B cell (primary cell): Measurements from ENCODE around the gene GIMAP5. TPM values are rescaled to one million over a fixed set of nuclear protein-coding genes. Genes with fewer than 3 reads are reported as not detected.

Source experiments
- ATAC-seq: fragments of 200-7000 bp; cut with Tn5 transposase; one replicate; pipeline ENCODE4 v1.10.0; 2021; ENCODE audit warnings: low read depth, mild to moderate bottlenecking, moderate number of reproducible peaks, moderate library complexity
- CTCF ChIA-PET: fragments of 350-600 bp; sonication (Branson Sonifier 250); formaldehyde crosslinking; loops from one replicate; lab custom pipeline; 2021; ENCODE audit warnings: antibody characterized with exemption, inconsistent platforms; lab: Charles Lee
- POLR2A ChIA-PET: fragments of 350-600 bp; sonication (Branson Sonifier 250); formaldehyde crosslinking; loops from one replicate; lab custom pipeline; 2021; ENCODE audit warnings: antibody characterized with exemption; lab: Charles Lee
- DNase-seq: peaks from one replicate; pipeline ENCODE4 v3.0.0; 2013
- H2AFZ ChIP-seq: 2 replicates; pipeline ENCODE4 v1.6.1; 2012; ENCODE audit warnings: mild to moderate bottlenecking, low read depth, low read length; ENCODE audit not compliant: insufficient read depth, poor library complexity, severe bottlenecking
- H3K27ac ChIP-seq, 2 donors: 1 replicate in 1 of 2; 2 replicates in 1 of 2; pipeline ENCODE4 v1.5.1; 2012 to 2013; ENCODE audit warnings: low read length in 2 of 2, mild to moderate bottlenecking in 2 of 2, moderate library complexity in 1 of 2
- H3K27me3 ChIP-seq, 4 experiments: fragments of 200-600 bp in 1 of 4; sonication (generic) in 1 of 4; replicated peaks in 1 of 4; 1 replicate in 2 of 4; 2 replicates in 2 of 4; pipeline versions ENCODE4 v1.6.1 to v1.7.0; 2013 to 2016; ENCODE audit warnings: low read length in 3 of 4, mild to moderate bottlenecking in 2 of 4, mixed read lengths in 1 of 4, moderate library complexity in 1 of 4; ENCODE audit not compliant: insufficient read depth in 4 of 4, control insufficient read depth in 3 of 4; ENCODE audit errors: control extremely low read depth in 1 of 4
- H3K36me3 ChIP-seq, 2 experiments: replicated peaks in 1 of 2; 1 replicate in 1 of 2; 2 replicates in 1 of 2; pipeline versions ENCODE4 v1.6.1 to v1.7.1; 2013; ENCODE audit warnings: low read length in 1 of 2; ENCODE audit not compliant: insufficient read depth in 2 of 2, control insufficient read depth in 1 of 2; ENCODE audit errors: control extremely low read depth in 1 of 2, extremely low read depth in 1 of 2
- H3K4me1 ChIP-seq, 2 donors: fragments of 200-600 bp in 1 of 2; sonication (generic) in 1 of 2; 1 replicate in 1 of 2; 2 replicates in 1 of 2; pipeline versions ENCODE4 v1.5.1 to v1.6.1; 2013 to 2017; ENCODE audit warnings: low read length in 2 of 2; ENCODE audit not compliant: control insufficient read depth in 2 of 2, insufficient read depth in 2 of 2
- H3K4me2 ChIP-seq: replicated peaks from 2 replicates; pipeline ENCODE3; 2012; ENCODE audit warnings: mild to moderate bottlenecking, low read depth, low read length; ENCODE audit not compliant: poor library complexity, severe bottlenecking
- H3K4me3 ChIP-seq, 5 experiments: fragments of 200-600 bp in 1 of 5; sonication (generic) in 1 of 5; 1 replicate in 3 of 5; 2 replicates in 2 of 5; pipeline versions ENCODE4 v1.5.1 to v1.7.0; 2011 to 2016; ENCODE audit warnings: low read length in 4 of 5, mild to moderate bottlenecking in 4 of 5, low read depth in 2 of 5, control low read depth in 1 of 5, moderate library complexity in 1 of 5; ENCODE audit not compliant: insufficient read depth in 1 of 5; ENCODE audit errors: control extremely low read depth in 1 of 5, extremely low read depth in 1 of 5
- H3K79me2 ChIP-seq: fragments of 200-600 bp; sonication (generic); one replicate; pipeline ENCODE4 v1.6.0; 2016; ENCODE audit warnings: low read length; ENCODE audit not compliant: control insufficient read depth, insufficient read depth
- H3K9ac ChIP-seq: fragments of 200-600 bp; sonication (generic); 2 replicates; pipeline ENCODE4 v1.6.1; 2017; ENCODE audit warnings: mild to moderate bottlenecking, low read length, moderate library complexity
- H3K9me3 ChIP-seq, 3 donors: one replicate each; pipeline versions ENCODE4 v1.6.1 to v1.7.1; 2013; ENCODE audit warnings: low read length in 2 of 3; ENCODE audit not compliant: control insufficient read depth in 2 of 3, insufficient read depth in 1 of 3; ENCODE audit errors: control extremely low read depth in 1 of 3
- H4K20me1 ChIP-seq: 2 replicates; pipeline ENCODE4 v1.6.0; 2012; ENCODE audit warnings: mild to moderate bottlenecking, low read length; ENCODE audit not compliant: insufficient read depth, control insufficient read depth, poor library complexity, severe bottlenecking
- H3K27ac Mint-ChIP-seq: one replicate; pipeline ENCODE4 v1.8.0; 2021; ENCODE audit warnings: mixed read lengths
- H3K27me3 Mint-ChIP-seq: one replicate; pipeline ENCODE4 v1.8.0; 2021; ENCODE audit warnings: mixed read lengths
- H3K4me1 Mint-ChIP-seq: one replicate; pipeline ENCODE4 v1.8.0; 2021; ENCODE audit warnings: mixed read lengths
- H3K4me3 Mint-ChIP-seq: one replicate; pipeline ENCODE4 v1.8.0; 2021; ENCODE audit warnings: mixed read lengths
- H3K9me3 Mint-ChIP-seq: one replicate; pipeline ENCODE4 v1.8.0; 2022; ENCODE audit warnings: mixed read lengths; ENCODE audit not compliant: insufficient read depth
- CTCF ChIP-seq: fragments of 200-600 bp; IDR thresholded peaks from one replicate; pipeline ENCODE4 v1.8.0; 2022; ENCODE audit warnings: antibody characterized with exemption, mild to moderate bottlenecking
- EZH2 ChIP-seq: IDR thresholded peaks from 2 replicates; pipeline ENCODE4 v1.6.1; 2012; ENCODE audit warnings: borderline replicate concordance, low read depth, mild to moderate bottlenecking, moderate library complexity, low read length; ENCODE audit not compliant: insufficient read depth, poor library complexity, severe bottlenecking
- WGBS: methylation state at CpG from one replicate; pipeline ENCODE4 v1.1.5; 2013; ENCODE audit warnings: missing lambda C conversion rate; ENCODE audit not compliant: insufficient coverage; 5-methylcytosine and 5-hydroxymethylcytosine counted together
- intact Hi-C: fragments of 100-400 bp; cut with micrococcal nuclease; formaldehyde crosslinking; loops from one replicate; pipeline ENCODE4 v1.10.0; 2022
- polyA plus RNA-seq: library from polyadenylated mRNA; depleted of rRNA; stranded (reverse); fragments of >200 nt; gene quantifications from 2 replicates; pipeline ENCODE4 v1.2.3, GENCODE V29; 2012
- total RNA-seq, 2 donors: library from RNA; stranded (reverse); fragments of 120-200 nt in 1 of 2; gene quantifications; 1 replicate in 1 of 2; 2 replicates in 1 of 2; pipeline versions ENCODE4 v1.2.3 to v1.2.4, GENCODE V29; 2013 to 2022

GIMAP5 gene
- total and polyA plus RNA-seq, 2 donors (not counting 1 experiment from before 2014, with no cell fraction given): 0.27 to 0.40 TPM

GRCh38 chr7:150727381-150727780 is 9.8 kb upstream of the GIMAP5 start:
- no peak for TF ChIP-seq EZH2
- TF ChIP-seq CTCF: no peak
- H3K27ac ChIP-seq: no peak overlapping the region
- DNase-seq: no peak
- WGBS: 82% methylated on average over 3 of the region's 3 CpGs
- no peaks in the 10 kb centered on the region for H3K27me3 ChIP-seq
- ChIA-PET CTCF (interaction anchor here (0.6 kb wide), 1 partner anchor 265 kb away, joined by 3 read pairs; no protein-coding TSS in a partner anchor), POLR2A (no interaction called here)
- Mint-ChIP-seq H3K27ac (no peak overlapping the region), H3K4me1 (no peaks in the 10 kb centered on the region), H3K9me3 (peaks cover 2% of the 10 kb centered on the region), H3K4me3 (no peak overlapping the region), H3K27me3 (peaks cover 15% of the 10 kb centered on the region)
- no peaks in the 10 kb centered on the region for H3K36me3 ChIP-seq
- intact Hi-C loops: no loop called here
- no peak overlapping the region for H3K4me2 ChIP-seq
- H3K9ac ChIP-seq: no peak overlapping the region
- no peak overlapping the region for H3K4me3 ChIP-seq
- no peaks in the 10 kb centered on the region for H3K79me2 ChIP-seq
- peaks cover 0 to 2% (median 0%) of the 10 kb centered on the region in 3 donors for H3K9me3 ChIP-seq
- ATAC-seq: no peak
- no peaks in the 10 kb centered on the region for H4K20me1 ChIP-seq
- no peak overlapping the region for H2AFZ ChIP-seq
- no peaks in the 10 kb centered on the region for H3K4me1 ChIP-seq

- H3K27ac Mint-ChIP-seq: no peak overlapping the region
- DNase-seq (no peak), ATAC-seq (no peak)
These were observed 9.2 kb upstream of the GIMAP5 start for GRCh38 chr7:150728011-150728410.

More at GRCh38 chr7:150728011-150728410, 9.2 kb upstream of the GIMAP5 start:
- ChIA-PET CTCF (interaction anchor here (0.6 kb wide), 1 partner anchor 264 kb away, joined by 3 read pairs; no protein-coding TSS in a partner anchor), POLR2A (no interaction called here)
- Histone ChIP-seq H4K20me1 (no peaks in the 10 kb centered on the region), H3K4me3 (no peak overlapping the region), H3K4me2 (no peak overlapping the region), H3K36me3 (no peaks in the 10 kb centered on the region), H3K9me3 (peaks cover 0 to 2% (median 0%) of the 10 kb centered on the region in 3 donors), H3K79me2 (no peaks in the 10 kb centered on the region), H3K9ac (no peak overlapping the region), H3K27ac (no peak overlapping the region), H2AFZ (no peak overlapping the region), H3K27me3 (no peaks in the 10 kb centered on the region), H3K4me1 (no peaks in the 10 kb centered on the region)
- H3K27me3 Mint-ChIP-seq: peaks cover 15% of the 10 kb centered on the region
- intact Hi-C loops: no loop called here
- no peaks in the 10 kb centered on the region for H3K4me1 Mint-ChIP-seq
- H3K4me3 Mint-ChIP-seq: no peak overlapping the region
- no peak for TF ChIP-seq CTCF
- no peak for TF ChIP-seq EZH2
- H3K9me3 Mint-ChIP-seq: peaks cover 2% of the 10 kb centered on the region
